Eye (tissue), 1 donor: ENCODE measurements around the gene LIN52.
"Not testable (repeated sequence)": the region's sequence is repeated elsewhere in the genome, so short reads cannot be mapped to it uniquely, and the experiment has no call there.

Experiments used
- DNase-seq: peaks from one replicate; pipeline ENCODE4 v3.0.0-alpha.2; 2015

LIN52 gene

DNA sequence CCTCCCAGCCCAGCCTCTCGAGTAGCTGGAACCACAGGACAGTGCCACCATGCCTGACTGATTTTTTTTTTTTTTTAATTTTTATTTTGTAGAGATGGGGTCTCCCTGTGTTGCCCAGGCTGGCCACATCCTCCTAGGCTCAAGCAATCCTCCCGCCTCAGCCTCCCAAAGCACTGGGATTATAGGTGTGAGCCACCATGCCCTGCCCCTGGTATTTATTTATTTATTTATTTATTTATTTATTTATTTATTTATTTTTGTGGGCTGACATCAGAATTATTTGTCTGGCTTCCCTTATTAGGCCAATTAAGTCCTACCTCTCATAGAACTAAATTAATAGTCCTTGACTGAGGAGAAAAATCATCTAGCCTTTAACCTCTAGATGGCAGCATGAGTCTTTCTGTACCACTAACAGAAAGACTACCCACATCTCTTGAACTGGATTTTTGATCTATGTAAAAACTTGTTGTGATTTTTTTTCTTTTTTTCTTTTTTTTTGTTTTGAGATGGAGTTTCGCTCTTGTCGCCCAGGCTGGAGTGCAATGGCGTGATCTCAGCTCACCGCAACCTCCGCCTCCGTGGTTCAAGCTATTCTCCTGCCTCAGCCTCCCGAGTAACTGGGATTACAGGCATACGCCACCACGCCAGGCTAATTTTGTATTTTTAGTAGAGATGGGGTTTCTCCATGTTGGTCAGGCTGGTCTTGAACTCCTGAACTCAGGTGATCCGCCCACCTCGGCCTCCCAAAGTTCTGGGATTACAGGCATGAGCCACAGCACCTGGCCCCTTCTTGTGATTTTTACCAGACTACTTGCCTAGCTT lies 26.9 kb downstream of the LIN52 start:
- DNase-seq = peak; percentile 87

GRCh38 chr14:74125487-74125886 lies 40.7 kb downstream of the LIN52 start:
- DNase-seq = not testable (repeated sequence)

- no peak for DNase-seq
These were observed 41.7 kb downstream of the LIN52 start for GRCh38 chr14:74126315-74127013.

GRCh38 chr14:74127634-74128033 lies 42.9 kb downstream of the LIN52 start:
- DNase-seq = no peak

GRCh38 chr14:74133833-74134481 lies 49.2 kb downstream of the LIN52 start:
- DNase-seq = no peak

DNA sequence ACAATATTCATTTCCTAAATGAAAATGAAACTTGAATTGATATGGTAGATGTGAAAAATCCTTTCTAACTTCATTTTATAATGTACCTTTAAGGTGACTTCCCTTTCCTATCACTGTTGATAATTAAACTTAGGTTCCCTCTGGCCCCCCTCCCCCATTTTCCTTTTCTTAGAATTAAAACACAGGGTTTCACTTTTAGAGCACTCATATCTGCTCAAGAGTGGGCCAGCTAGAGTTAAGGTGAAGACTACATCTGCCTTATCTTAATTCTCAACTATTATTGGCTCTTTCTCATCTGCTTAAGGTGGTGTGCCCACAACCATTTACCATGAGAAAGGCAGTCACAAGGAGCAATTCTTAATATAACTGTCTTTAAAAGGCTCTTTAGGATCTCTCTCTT lies 49.7 kb downstream of the LIN52 start:
- no peak for DNase-seq

DNA sequence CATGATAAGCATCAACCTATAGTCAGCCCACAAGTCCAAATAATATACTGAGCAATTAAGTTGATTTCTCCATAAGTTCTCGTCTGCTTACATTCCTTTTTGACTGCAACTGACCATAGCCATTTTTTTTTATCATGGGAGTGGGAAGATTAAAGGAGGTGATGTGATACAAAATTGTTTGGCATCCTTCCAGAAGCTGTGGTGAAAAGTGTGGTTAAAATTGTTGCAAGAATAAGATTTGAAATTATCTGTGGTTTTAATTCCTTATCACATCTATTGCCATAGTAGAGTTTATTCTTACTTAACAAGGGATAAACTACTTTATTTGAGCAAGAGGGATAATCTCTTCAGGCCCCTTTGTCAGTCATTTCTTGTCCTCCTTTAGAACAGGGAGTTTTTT lies 50.7 kb downstream of the LIN52 start:
- DNase-seq = no peak

GRCh38 chr14:74140374-74140850 lies 55.7 kb downstream of the LIN52 start:
- peak; percentile 95 for DNase-seq

GRCh38 chr14:74141703-74142102 lies 56.9 kb downstream of the LIN52 start:
- peak; percentile 51 for DNase-seq

DNA sequence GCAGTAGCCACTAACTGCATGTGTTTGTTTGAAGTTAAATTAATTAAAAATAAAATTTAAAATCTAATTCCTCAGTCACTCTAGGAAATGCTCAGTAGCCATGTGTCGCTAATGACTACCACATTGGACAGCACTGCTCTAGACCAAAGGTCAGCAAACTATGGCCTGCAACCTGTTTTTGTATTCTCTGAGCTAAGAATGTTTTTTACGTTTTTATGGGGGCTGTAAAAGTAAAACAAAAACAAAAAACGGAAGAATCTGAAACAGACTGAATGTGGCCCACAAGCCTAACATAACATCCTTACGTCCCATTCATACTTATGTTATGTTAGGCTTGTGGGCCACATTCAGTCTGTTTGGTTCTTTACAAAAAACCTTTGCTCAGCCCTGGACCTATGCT lies 57.8 kb downstream of the LIN52 start:
- DNase-seq = no peak

DNA sequence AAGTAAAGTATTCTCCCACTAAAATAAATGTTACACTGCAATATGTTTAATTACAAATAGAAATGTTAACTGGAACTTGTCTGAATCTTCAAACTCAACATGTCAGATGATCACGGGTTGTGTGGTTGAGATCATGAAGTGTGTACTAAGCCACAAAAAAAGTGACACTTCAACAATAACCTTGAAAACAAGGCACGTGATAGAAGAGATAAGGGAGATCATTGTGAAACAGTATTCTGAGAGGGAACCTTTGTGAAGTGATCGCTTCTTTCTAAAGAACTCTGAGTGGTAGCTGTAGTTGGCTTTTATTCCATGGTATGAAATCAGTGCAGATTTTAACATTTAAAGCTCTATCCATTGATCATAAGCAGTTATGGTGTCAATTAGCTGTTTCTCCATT lies 60.0 kb downstream of the LIN52 start:
- DNase-seq = no peak

GRCh38 chr14:74147571-74147970 lies 62.8 kb downstream of the LIN52 start:
- no peak for DNase-seq

- no peak for DNase-seq
These were observed 63.9 kb downstream of the LIN52 start for GRCh38 chr14:74148705-74149104.

DNA sequence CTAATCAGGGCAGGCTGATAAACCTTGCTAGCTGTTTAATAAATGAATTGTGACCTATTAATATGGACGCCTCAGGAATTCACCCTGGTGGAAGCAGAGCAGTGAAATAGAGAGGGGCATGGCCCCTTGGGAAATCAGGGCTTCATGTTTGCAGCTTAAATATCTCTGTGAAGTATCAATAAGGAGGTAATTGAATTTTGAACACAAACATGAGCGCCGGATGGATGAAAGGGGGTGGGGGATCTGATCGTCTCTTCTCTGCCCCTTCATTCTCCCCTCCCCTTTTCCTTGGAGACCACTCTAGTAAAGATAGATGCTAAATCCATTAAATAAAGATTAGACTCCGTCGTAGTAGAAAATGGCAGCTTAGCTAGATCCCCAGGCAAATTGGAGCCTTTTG lies 70.5 kb downstream of the LIN52 start:
- peak; percentile 55 for DNase-seq

DNA sequence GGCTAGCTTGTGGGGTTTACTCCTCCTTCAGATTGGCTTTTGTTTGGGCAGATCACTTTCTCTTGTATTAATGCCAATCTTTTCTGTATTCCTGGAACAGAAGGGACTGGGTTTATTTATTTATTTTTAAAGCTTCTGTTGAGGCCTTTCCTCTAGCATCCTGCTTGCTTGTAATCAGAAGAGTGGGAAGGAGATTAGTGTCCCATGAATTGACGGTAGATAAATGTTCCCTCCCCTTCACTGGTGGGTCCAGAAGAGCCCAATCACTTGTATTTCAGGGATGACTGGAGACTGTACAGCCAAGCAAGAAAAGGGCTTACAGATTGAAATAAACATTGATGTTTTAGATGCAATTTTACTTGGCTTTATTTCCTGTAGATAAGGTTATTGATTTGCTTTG lies 71.0 kb downstream of the LIN52 start:
- peak; percentile 26 for DNase-seq

GRCh38 chr14:74160763-74161162 lies 76.0 kb downstream of the LIN52 start:
- no peak for DNase-seq

DNA sequence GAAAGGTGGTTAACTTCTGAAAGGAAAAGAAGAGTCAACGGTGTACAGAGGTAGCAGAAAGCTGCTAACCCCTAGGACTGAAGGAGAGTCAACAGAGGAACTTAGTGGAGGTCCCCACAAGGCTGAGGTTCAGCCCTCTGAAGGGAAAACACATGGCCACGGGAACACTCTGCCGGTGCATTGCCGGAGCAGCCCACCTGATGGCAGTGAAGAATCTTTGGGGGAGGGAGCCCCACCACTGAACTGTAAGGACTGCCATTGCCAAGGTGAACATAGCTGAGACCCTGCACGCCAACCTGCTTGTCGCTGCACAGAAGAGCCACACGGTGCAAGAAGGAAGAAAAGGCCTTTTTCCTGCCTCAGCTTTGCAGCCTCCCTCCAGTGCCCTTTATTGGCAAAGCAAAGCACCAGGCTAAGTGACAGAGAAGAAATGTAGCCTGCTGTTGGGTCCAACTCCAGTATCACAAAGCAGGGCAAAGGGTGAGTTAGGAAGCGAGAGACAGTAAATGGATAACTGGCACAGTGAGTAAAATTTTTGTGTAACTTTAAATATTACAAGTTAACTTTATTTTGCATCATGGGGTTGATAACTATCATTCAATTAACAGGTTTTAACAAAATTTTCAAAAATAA lies 76.9 kb downstream of the LIN52 start:
- DNase-seq = no peak

GRCh38 chr14:74169906-74170305 lies 85.2 kb downstream of the LIN52 start:
- no peak for DNase-seq

- no peak for DNase-seq
These were observed 91.6 kb downstream of the LIN52 start for GRCh38 chr14:74176400-74176793.

GRCh38 chr14:74179856-74180255 lies 95.1 kb downstream of the LIN52 start:
- DNase-seq = no peak

- no peak for DNase-seq
These were observed 106.3 kb downstream of the LIN52 start for GRCh38 chr14:74190927-74191575.

- no peak for DNase-seq
These were observed 109.9 kb downstream of the LIN52 start for GRCh38 chr14:74194506-74195274.
